Measurements from ENCODE around the gene HNF1A.

The HNF1A gene

GRCh38 chr12:120961604-120962531, 16.5 kb upstream of the HNF1A start:
- H3K79me1 ChIP-seq (ENCODE audit: low read length), result no peaks in the 10 kb centered on the region
- no peak overlapping the region for H2BK120ac ChIP-seq (ENCODE audit: low read depth, low read length)
- H2AK5ac ChIP-seq (ENCODE audit: low read length), result no peak overlapping the region
- no peak overlapping the region for H3K27ac ChIP-seq (ENCODE audit: low read depth, low read length)
- no peak overlapping the region for H3K9ac ChIP-seq (ENCODE audit: low read length)
- WGBS (ENCODE audit: extremely low coverage, insufficient coverage, low lambda C conversion rate), result no CpG with 5 or more reads among the region's 17 CpGs
- H4K8ac ChIP-seq (ENCODE audit: low read depth, low read length), result no peak overlapping the region
- H3K23ac ChIP-seq (ENCODE audit: low read length), result no peak overlapping the region
- H3K4me3 ChIP-seq (ENCODE audit: low read length), result no peak overlapping the region
- no peaks in the 10 kb centered on the region for H3K27me3 ChIP-seq (ENCODE audit: insufficient read depth, low read length, poor library complexity)
- H3K79me2 ChIP-seq (ENCODE audit: control insufficient read depth, insufficient read depth, low read length), result no peaks in the 10 kb centered on the region
- no peak overlapping the region for H3K4me2 ChIP-seq (ENCODE audit: low read length)
- H2BK15ac ChIP-seq (replicated peaks; ENCODE audit: low read depth), result no peak overlapping the region
- no peak overlapping the region for H3K18ac ChIP-seq (ENCODE audit: low read length)
- H3K36me3 ChIP-seq (ENCODE audit: control insufficient read depth, insufficient read depth, low read length), result no peaks in the 10 kb centered on the region
- H4K5ac ChIP-seq (ENCODE audit: low read length), result no peak overlapping the region
- no peaks in the 10 kb centered on the region for H3K4me1 ChIP-seq (ENCODE audit: control insufficient read depth, low read depth, low read length)
- no peak overlapping the region for H2BK5ac ChIP-seq (ENCODE audit: low read length)
- no peak overlapping the region for H3K4ac ChIP-seq (ENCODE audit: low read depth, low read length)
- no peak for DNase-seq
- no peak overlapping the region for H3K56ac ChIP-seq (ENCODE audit: low read length)

- no peak overlapping the region for H4K8ac ChIP-seq (ENCODE audit: low read depth, low read length)
- no peak overlapping the region for H2AK5ac ChIP-seq (ENCODE audit: low read length)
- no peaks in the 10 kb centered on the region for H3K27me3 ChIP-seq (ENCODE audit: insufficient read depth, low read length, poor library complexity)
- no peaks in the 10 kb centered on the region for H3K79me2 ChIP-seq (ENCODE audit: control insufficient read depth, insufficient read depth, low read length)
- no peak overlapping the region for H3K4me3 ChIP-seq (ENCODE audit: low read length)
- no peak overlapping the region for H2BK120ac ChIP-seq (ENCODE audit: low read depth, low read length)
- no peak overlapping the region for H3K18ac ChIP-seq (ENCODE audit: low read length)
- H3K27ac ChIP-seq (ENCODE audit: low read depth, low read length), result no peak overlapping the region
- no peak overlapping the region for H2BK15ac ChIP-seq (replicated peaks; ENCODE audit: low read depth)
- H3K36me3 ChIP-seq (ENCODE audit: control insufficient read depth, insufficient read depth, low read length), result no peaks in the 10 kb centered on the region
- no CpG with 5 or more reads among the region's 2 CpGs for WGBS (ENCODE audit: extremely low coverage, insufficient coverage, low lambda C conversion rate)
- H3K79me1 ChIP-seq (ENCODE audit: low read length), result no peaks in the 10 kb centered on the region
- no peak overlapping the region for H3K23ac ChIP-seq (ENCODE audit: low read length)
- no peak overlapping the region for H4K5ac ChIP-seq (ENCODE audit: low read length)
- no peak overlapping the region for H3K4me2 ChIP-seq (ENCODE audit: low read length)
- no peaks in the 10 kb centered on the region for H3K4me1 ChIP-seq (ENCODE audit: control insufficient read depth, low read depth, low read length)
- no peak overlapping the region for H2BK5ac ChIP-seq (ENCODE audit: low read length)
- H3K56ac ChIP-seq (ENCODE audit: low read length), result no peak overlapping the region
- no peak for DNase-seq
- H3K4ac ChIP-seq (ENCODE audit: low read depth, low read length), result no peak overlapping the region
- no peak overlapping the region for H3K9ac ChIP-seq (ENCODE audit: low read length)
Measured at GRCh38 chr12:120962532-120963020, 15.8 kb upstream of the HNF1A start.

- no peaks in the 10 kb centered on the region for H3K79me1 ChIP-seq (ENCODE audit: low read length)
- no peaks in the 10 kb centered on the region for H3K79me2 ChIP-seq (ENCODE audit: control insufficient read depth, insufficient read depth, low read length)
- no peak overlapping the region for H3K23ac ChIP-seq (ENCODE audit: low read length)
- no peak overlapping the region for H3K4ac ChIP-seq (ENCODE audit: low read depth, low read length)
- H3K4me2 ChIP-seq (ENCODE audit: low read length), result no peak overlapping the region
- H2BK120ac ChIP-seq (ENCODE audit: low read depth, low read length), result no peak overlapping the region
- H2AK5ac ChIP-seq (ENCODE audit: low read length), result no peak overlapping the region
- no peaks in the 10 kb centered on the region for H3K27me3 ChIP-seq (ENCODE audit: insufficient read depth, low read length, poor library complexity)
- no peak overlapping the region for H2BK5ac ChIP-seq (ENCODE audit: low read length)
- no peaks in the 10 kb centered on the region for H3K36me3 ChIP-seq (ENCODE audit: control insufficient read depth, insufficient read depth, low read length)
- WGBS (ENCODE audit: extremely low coverage, insufficient coverage, low lambda C conversion rate), result no CpG with 5 or more reads among the region's 8 CpGs
- H3K18ac ChIP-seq (ENCODE audit: low read length), result no peak overlapping the region
- H3K4me3 ChIP-seq (ENCODE audit: low read length), result no peak overlapping the region
- no peak overlapping the region for H2BK15ac ChIP-seq (replicated peaks; ENCODE audit: low read depth)
- no peak for DNase-seq
- no peak overlapping the region for H4K5ac ChIP-seq (ENCODE audit: low read length)
- no peak overlapping the region for H3K27ac ChIP-seq (ENCODE audit: low read depth, low read length)
- no peak overlapping the region for H4K8ac ChIP-seq (ENCODE audit: low read depth, low read length)
- no peak overlapping the region for H3K56ac ChIP-seq (ENCODE audit: low read length)
- H3K4me1 ChIP-seq (ENCODE audit: control insufficient read depth, low read depth, low read length), result no peaks in the 10 kb centered on the region
- H3K9ac ChIP-seq (ENCODE audit: low read length), result no peak overlapping the region
Measured at GRCh38 chr12:120964298-120964697, 14.0 kb upstream of the HNF1A start.

GRCh38 chr12:120965534-120966091, 12.7 kb upstream of the HNF1A start:
- Histone ChIP-seq H3K4me3 (ENCODE audit: low read length) (no peak overlapping the region), H2BK15ac (replicated peaks; ENCODE audit: low read depth) (no peak overlapping the region), H3K4me2 (ENCODE audit: low read length) (no peak overlapping the region), H3K23ac (ENCODE audit: low read length) (no peak overlapping the region), H3K4me1 (ENCODE audit: control insufficient read depth, low read depth, low read length) (no peaks in the 10 kb centered on the region), H2BK120ac (ENCODE audit: low read depth, low read length) (no peak overlapping the region), H3K27me3 (ENCODE audit: insufficient read depth, low read length, poor library complexity) (no peaks in the 10 kb centered on the region), H4K5ac (ENCODE audit: low read length) (no peak overlapping the region), H2BK5ac (ENCODE audit: low read length) (no peak overlapping the region), H3K4ac (ENCODE audit: low read depth, low read length) (no peak overlapping the region), H3K79me1 (ENCODE audit: low read length) (no peaks in the 10 kb centered on the region), H3K36me3 (ENCODE audit: control insufficient read depth, insufficient read depth, low read length) (no peaks in the 10 kb centered on the region), H2AK5ac (ENCODE audit: low read length) (no peak overlapping the region), H4K8ac (ENCODE audit: low read depth, low read length) (no peak overlapping the region), H3K9ac (ENCODE audit: low read length) (no peak overlapping the region), H3K27ac (ENCODE audit: low read depth, low read length) (no peak overlapping the region), H3K79me2 (ENCODE audit: control insufficient read depth, insufficient read depth, low read length) (no peaks in the 10 kb centered on the region), H3K56ac (ENCODE audit: low read length) (no peak overlapping the region), H3K18ac (ENCODE audit: low read length) (no peak overlapping the region)
- DNase-seq, result no peak
- no CpG with 5 or more reads among the region's 13 CpGs for WGBS (ENCODE audit: extremely low coverage, insufficient coverage, low lambda C conversion rate)

- Histone ChIP-seq H3K27me3 (ENCODE audit: insufficient read depth, low read length, poor library complexity) (no peaks in the 10 kb centered on the region), H3K4me1 (ENCODE audit: control insufficient read depth, low read depth, low read length) (no peaks in the 10 kb centered on the region), H2BK5ac (ENCODE audit: low read length) (no peak overlapping the region), H3K27ac (ENCODE audit: low read depth, low read length) (no peak overlapping the region), H4K8ac (ENCODE audit: low read depth, low read length) (no peak overlapping the region), H3K79me1 (ENCODE audit: low read length) (no peaks in the 10 kb centered on the region), H3K56ac (ENCODE audit: low read length) (no peak overlapping the region), H3K36me3 (ENCODE audit: control insufficient read depth, insufficient read depth, low read length) (no peaks in the 10 kb centered on the region), H3K9ac (ENCODE audit: low read length) (no peak overlapping the region), H3K18ac (ENCODE audit: low read length) (no peak overlapping the region), H3K4me2 (ENCODE audit: low read length) (no peak overlapping the region), H3K4me3 (ENCODE audit: low read length) (no peak overlapping the region), H2BK120ac (ENCODE audit: low read depth, low read length) (no peak overlapping the region), H2AK5ac (ENCODE audit: low read length) (no peak overlapping the region), H4K5ac (ENCODE audit: low read length) (no peak overlapping the region), H3K23ac (ENCODE audit: low read length) (no peak overlapping the region), H2BK15ac (replicated peaks; ENCODE audit: low read depth) (no peak overlapping the region), H3K4ac (ENCODE audit: low read depth, low read length) (no peak overlapping the region), H3K79me2 (ENCODE audit: control insufficient read depth, insufficient read depth, low read length) (no peaks in the 10 kb centered on the region)
- DNase-seq, result no peak
- WGBS (ENCODE audit: extremely low coverage, insufficient coverage, low lambda C conversion rate), result no CpG with 5 or more reads among the region's 3 CpGs
Measured at GRCh38 chr12:120970310-120970709, 8.0 kb upstream of the HNF1A start.
